ENCODE results near the gene GPR3. TPM values are rescaled to one million over a fixed set of nuclear protein-coding genes. Genes with fewer than 3 reads are reported as not detected.
"Not testable (repeated sequence)": the region's sequence is repeated elsewhere in the genome, so short reads cannot be mapped to it uniquely, and the experiment has no call there.

Gene GPR3
- total RNA-seq, 1 donor from 2014 or later, result 0.56 TPM

DNA sequence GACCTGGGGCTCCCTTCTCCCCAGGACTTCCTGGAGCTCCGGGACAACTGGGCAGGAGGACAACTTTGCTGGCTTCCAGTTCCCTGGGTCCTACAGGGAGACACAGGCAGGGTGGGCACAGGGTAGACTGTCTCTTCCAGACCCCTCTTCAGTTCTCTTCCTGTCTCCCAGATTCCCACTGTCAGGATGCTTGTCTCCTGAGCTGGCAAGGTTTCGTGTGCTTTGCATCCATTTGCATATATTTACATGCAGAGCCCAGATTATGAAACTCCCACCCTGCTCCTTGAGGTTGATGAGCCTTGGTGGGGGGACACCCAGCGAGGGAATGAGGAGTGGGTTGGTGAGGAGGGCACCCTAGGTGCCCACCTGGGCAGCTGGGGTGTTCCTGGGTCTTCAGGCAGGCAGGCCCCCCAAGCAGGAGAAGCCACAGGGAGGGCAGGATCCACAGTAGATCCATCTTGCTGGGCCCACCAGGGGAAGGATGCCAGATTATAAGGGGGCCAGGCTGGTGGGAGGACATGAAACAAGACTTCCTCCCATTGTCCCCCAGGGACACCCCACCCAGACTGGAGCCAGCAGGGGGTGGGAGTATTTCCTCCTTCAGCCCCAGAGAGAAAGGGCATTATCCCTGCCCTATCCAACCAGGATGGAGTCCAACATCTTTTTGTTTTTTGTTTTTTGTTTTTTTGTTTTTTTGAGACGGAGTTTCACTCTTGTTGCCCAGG is 17.9 kb upstream of the GPR3 start, which contains the start of gene FCN3:
Gene FCN3, minus strand, starts transcription at position 463 of the 725 bp plus-strand sequence. Its CDS starts 6 bp downstream, at position 457.
- intact Hi-C loops (cut with micrococcal nuclease), result no loop called here

DNA sequence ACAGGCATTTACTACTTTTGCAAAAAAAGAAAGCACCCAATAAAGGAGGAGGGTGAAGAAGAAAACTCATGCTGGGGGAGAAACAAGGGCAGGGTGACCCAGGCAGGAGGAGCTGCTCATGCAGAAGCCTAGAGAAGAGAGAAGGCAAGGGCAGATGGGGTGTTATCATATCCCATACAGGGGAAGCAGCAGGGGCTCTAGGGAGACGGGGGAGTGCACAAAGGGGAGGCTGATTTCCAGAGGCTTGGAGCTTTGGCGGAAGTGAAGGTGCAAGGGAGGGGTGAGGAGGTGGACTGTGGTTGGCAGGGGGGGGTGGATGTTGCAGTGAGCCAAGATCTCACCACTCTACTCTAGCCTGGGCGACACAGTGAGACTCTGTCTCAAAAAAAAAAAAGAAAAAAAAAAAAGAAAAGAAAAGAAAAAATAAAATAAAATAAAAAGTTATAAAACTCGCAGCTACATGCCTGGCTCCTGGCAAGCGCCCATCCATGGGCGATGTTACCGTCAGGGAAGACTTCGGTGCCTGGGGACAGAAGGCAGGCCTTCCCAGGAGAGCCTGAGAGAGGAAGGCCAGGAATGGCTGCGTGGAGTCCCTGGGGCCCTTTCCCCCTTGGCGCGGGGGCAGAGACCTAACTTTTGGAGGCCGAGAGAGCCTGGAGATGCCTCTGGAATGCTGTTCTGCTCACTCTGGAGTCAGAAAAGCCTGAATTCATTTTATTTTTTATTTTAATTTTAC is 14.5 kb upstream of the GPR3 start:
- intact Hi-C loops (cut with micrococcal nuclease), result no loop called here

DNA sequence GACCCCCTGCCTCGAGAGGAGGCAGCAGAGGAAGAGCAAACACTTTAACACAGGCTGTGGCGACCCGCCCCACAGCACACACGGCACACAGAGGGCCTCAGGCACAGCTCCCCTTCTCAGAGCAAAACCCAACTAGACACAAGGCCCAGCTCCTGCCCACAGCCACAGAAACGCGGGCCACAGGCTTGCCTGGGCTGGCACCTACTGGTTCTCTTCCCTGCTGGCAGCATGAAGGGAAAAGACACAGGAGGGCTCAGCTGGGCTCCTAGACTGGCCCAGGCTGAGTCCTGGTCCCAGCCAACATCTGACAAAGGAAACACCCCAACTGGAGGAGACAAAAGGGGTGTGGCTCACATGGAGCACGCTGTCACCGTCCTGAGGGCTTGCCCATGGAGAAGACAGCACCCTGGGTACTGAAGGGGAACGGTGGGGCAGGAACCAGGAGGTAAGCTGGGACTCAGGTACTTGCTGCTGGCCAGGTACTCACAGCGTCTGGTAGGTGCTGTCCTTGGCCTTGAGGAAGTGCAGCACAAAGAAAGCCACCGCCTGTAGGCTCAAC is 12.8 kb upstream of the GPR3 start:
- intact Hi-C loops (cut with micrococcal nuclease), result no loop called here

DNA sequence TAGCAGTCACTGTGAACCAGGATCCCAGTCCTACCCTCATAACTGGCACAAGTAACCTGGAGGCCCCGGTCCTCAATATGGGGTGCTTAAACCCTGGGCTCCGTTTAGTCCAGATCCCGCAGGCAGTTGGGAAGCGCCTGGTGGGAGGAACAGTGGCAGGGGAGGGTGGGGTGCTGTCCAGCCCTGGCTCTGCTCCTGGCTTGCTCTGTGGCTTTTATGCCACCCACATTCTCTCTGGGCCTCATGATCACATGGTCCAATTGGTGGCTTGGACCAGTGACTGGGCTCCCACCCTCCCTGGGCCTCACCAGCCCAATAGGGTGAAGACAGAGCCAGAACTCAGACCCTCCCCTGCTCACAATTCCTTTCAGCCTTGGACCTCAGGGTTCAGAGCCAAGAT is 12.2 kb upstream of the GPR3 start:
- intact Hi-C loops (cut with micrococcal nuclease), result no loop called here

DNA sequence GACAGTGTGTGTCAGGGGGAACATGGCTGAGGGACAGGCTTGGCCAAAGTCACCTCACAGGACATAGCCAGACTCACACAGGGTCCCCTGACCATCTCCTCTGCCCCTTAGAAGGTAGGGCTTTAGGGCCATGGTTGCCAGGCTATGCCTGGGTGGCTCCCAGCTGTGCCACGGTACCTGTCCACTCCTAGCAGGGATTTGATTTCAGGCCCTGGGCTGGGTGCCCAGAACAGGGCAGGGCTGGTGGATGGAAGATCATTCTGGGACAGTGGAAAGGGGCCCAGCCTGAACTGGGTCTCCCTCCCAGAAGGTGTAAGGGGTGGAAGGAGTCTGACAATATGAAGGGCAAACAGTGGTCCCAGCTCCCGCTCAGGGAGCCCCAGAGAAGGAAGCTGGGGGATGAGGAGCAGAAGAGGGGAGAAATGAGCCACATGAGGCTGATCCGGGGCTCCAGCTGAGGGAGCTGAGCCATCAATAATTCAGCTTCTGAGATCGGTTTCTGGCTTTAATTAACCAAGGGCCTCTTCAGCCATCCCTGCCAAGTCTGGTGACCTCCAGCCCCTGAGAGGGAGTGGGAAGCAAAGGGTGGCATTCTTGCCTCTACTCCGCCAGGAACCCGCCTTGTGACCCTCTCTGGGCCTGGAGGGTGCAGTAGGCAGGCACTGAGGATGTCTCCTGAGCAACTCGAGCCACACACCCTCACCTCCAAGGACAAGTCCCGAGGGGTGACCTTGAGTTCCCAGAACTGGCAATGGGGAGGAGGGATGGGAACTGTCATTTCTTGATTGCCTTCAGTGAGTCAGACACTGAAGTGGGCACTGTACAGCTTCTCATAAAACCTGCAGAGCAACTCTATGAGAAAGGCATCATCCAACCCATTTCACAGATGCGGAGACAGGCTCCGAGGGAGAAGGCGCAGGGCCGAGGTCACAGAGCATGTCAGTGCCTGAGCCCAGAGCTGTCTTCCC is 11.4 kb upstream of the GPR3 start:
- intact Hi-C loops (cut with micrococcal nuclease), result no loop called here

DNA sequence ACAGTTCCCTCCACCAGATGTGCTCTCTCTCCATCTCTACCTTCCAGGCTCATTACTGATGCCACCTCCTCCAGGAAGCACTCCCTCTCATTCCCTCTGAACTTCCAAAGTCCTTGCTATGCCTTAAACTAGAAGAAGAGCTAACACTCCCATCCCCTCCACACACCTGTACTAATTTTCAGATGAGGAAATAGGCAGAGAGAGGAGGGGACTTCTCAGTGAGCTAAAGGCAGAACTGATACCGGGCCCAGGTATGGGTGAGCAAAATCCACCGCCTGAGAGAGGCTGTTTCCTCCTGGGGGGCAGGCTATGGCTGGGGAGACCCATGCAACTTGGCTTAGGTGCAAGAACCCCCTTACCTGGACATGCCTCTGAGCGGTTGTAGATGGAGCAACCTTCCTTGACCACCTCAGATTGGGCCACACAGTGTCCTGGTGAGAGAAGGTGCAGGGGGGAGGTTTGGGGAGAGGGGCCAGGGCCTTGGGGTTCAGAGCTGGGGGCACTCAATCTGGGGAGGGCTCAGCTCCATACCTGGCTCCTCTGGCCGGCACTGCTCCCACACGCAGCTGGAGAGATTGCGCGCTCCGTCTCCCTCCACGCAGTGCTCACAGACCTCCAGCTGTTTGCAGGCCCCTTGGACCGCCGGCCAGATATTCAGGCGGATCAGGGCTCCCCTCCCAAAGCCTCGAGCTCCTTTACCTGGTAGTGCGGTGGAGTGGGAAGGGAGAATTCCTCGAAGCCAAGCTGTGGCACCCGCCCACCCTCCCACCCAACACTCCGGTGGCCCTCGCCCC is 10.3 kb upstream of the GPR3 start:
- intact Hi-C loops (cut with micrococcal nuclease), result no loop called here

DNA sequence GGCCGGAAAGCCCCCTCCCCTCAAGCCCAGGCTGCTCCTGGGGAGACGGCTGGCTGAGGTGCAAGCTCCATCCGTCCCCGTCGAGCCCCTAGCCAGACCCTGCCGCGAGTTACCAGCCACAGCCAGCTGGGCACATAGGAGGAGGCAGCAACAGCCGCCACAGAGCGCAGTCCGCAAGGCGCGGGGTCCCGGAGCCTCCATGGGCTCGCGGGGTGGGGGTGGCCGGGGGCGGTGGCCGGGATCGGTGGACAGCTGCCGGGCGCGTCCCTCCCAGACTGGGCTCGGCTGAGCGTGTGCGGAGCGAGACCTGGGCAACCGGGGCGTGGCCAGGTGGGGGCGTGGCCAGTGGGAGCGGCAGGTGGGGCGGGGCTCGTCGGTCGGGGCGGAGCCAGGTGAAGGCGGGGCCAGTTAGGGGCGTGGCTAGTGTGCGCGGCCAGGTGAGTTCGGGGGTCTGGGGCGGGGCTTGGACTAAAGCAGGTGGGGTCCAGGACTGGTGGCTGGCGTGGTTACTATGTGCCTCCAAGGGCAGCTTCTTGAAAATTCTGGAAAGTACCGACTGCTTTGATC is 9.3 kb upstream of the GPR3 start, which contains the start of gene CD164L2:
Gene CD164L2, minus strand, starts transcription at position 295 of the 567 bp plus-strand sequence. Its CDS starts 94 bp downstream, at position 201.
- intact Hi-C loops (cut with micrococcal nuclease), result loop anchor here (1.0 kb wide), 3 partner anchors 9 to 26 kb away; partner anchors contain the start of gene GPR3

DNA sequence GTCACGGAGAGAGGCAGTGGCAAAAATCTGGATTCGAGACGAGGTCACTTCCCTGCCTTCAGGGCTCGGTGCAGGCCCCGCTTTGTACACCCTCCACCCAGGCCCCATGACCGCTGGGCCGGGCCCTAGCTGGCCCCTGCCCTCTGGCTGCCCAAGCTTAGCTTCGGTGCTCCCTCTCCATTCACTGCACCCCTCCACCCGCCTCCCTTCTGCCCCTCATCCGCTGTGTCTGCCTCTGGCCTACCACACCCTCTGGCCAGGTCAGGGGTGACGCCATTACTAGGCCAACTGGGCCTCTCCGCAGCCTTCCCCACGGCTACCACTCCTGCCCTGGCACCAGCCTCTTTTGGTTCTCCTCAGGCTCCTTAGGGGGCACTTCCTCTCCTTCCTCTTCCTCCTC is 8.8 kb upstream of the GPR3 start:
- intact Hi-C loops (cut with micrococcal nuclease), result loop anchor here (1.0 kb wide), 3 partner anchors 9 to 26 kb away; partner anchors contain the start of gene GPR3

DNA sequence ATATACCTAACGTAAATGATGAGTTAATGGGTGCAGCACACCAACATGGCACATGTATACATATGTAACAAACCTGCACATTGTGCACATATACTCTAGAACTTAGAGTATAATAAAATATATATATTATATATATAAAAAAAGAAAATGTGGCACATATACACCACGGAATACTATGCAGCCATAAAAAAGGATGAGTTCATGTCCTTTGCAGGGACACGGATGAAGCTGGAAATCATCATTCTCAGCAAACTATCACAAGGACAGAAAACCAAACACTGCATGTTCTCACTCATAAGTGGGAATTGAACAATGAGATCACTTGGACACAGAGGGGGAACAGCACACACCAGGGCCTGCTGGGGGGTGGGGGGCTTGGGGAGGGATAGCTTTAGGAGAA is 7.6 kb upstream of the GPR3 start:
- intact Hi-C loops (cut with micrococcal nuclease), result not testable (repeated sequence)

DNA sequence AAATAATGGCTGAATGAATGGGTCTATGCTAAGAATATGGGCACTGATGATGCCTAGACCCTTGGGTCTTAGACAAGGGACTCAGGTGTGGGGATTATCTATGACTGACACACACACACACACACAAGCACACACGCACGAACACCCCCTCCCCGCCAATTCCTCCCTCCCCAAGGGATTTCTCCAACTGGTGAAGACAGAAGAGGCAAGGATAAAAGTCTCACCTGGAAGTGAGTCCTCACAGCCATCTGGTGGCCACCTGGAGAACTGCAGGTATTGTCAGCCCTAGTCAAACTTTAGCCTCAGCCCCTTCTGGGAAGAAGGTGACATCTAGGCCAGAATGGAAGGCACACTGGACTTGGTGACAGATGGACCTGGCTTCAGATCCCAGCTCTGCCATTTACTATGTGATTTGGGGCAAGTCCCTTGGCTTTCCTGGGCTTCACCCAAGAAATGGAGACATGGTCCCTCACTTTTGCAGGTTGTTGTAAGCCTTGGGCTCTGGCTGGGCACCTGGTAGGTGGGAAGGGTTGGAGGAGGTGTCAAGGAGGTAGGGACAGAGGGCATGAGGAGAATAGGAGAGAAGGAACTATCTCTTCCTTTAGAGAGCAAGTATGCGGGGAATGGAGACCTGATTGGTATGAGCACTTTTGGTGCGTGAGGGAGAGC is 4.0 kb upstream of the GPR3 start:
- intact Hi-C loops (cut with micrococcal nuclease), result loop anchor here (1.0 kb wide), 4 partner anchors 23 to 87 kb away; no protein-coding TSS in a partner anchor

DNA sequence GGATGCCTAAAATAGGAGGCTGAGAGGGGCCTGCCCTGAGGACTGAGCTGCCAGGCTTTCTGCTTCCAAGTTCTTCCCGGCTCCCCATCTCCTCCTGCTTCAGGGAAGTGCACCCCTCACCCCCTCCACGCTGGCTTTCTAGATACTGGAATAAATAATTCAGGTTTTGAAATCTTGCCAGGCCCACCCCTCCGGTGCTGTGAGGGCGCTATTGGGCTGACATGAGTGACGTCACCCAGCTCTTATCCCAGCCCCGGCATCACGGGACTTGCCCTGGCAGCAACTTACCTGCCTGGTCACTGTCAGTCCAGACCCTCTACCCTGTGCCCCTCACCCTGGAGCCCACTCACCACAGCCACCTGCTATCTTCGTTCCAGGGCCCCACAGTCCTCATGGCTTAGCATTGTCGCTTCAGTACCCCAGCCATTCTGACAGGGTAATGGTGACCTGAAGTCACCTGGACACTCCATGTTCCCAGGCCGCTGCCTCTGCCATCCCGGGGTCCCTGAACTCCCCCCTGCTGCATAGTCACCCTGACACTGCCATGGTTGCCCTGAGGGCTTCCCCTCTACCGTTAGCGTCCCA is 819 bp upstream of the GPR3 start:
- intact Hi-C loops (cut with micrococcal nuclease), result loop anchor here (1.0 kb wide), 10 partner anchors 8 to 272 kb away; partner anchors contain the start of genes CD164L2, SYTL1, TMEM222 and WDTC1

DNA sequence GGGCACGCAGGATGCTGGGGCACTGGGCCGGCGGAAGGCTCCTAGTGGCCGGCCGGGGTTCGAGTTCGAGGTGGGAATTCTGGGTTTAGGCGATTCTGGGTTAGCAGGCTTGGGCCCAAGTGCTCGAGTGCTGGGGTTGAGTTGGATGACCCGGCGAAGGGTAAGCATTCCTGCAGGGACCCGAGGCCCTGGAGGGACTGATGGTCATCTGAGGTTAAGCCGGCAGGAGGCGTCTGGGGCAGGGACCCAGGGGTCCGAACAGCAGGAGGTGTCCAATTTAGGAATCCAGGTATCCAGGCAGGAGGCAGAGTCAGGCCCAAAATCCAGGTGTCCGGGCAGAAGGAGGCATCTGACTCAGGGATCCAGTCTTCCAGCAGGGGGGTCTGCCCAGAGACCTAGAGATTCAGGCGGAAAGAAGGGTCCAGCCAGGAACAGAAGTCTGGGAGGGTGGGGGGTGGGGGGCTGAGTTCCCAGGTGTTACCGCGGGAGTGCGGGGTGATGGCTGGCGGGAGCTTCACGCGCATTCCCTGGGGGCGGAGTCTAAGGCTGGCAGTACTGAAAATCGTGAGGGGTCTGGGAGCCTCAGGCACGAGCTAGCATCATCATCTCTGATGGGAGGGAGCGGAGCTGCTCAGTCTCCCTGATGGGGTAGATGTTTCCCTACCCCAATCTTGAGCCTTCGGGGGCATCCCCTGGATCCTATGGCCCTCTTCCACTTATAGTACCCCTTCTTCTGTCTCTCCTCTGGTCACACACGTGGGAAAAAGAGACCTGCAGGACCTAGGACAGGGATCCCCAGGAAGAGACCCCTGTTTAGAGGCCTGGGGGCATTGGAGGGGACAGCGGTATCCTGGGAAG is 585 bp downstream of the GPR3 start:
- intact Hi-C loops (cut with micrococcal nuclease), result loop anchor here (1.0 kb wide), 10 partner anchors 10 to 270 kb away; partner anchors contain the start of genes CD164L2, SYTL1, TMEM222 and WDTC1

DNA sequence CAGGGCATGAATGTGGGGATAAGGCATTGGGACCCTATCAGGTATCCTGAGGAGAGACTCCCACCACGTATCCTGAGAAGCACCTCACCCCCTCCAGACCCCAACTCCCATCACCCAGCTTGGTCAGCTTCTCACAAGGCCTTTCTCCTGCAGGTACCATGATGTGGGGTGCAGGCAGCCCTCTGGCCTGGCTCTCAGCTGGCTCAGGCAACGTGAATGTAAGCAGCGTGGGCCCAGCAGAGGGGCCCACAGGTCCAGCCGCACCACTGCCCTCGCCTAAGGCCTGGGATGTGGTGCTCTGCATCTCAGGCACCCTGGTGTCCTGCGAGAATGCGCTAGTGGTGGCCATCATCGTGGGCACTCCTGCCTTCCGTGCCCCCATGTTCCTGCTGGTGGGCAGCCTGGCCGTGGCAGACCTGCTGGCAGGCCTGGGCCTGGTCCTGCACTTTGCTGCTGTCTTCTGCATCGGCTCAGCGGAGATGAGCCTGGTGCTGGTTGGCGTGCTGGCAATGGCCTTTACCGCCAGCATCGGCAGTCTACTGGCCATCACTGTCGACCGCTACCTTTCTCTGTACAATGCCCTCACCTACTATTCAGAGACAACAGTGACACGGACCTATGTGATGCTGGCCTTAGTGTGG is 1.3 kb downstream of the GPR3 start:
- intact Hi-C loops (cut with micrococcal nuclease), result no loop called here

DNA sequence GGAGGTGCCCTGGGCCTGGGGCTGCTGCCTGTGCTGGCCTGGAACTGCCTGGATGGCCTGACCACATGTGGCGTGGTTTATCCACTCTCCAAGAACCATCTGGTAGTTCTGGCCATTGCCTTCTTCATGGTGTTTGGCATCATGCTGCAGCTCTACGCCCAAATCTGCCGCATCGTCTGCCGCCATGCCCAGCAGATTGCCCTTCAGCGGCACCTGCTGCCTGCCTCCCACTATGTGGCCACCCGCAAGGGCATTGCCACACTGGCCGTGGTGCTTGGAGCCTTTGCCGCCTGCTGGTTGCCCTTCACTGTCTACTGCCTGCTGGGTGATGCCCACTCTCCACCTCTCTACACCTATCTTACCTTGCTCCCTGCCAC is 1.8 kb downstream of the GPR3 start:
- intact Hi-C loops (cut with micrococcal nuclease), result no loop called here

DNA sequence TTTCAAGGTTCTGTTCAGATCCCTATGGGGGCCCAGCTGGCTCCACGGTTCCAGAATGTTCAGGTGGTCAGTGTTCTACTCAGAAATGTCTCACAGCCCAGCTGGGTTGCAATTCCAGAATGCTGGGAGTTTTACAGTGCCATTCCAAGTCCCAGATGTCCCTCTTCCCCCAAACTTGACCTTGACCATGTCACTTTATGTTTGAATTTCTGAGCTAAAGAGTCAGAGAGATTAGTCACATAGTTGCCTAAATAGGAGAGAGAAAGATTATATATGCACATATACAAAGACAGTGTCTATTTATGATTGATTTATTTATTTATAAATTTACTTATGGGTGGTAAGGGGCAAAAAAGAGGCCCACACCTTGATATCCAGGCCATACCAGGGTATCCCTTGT is 2.5 kb downstream of the GPR3 start:
- intact Hi-C loops (cut with micrococcal nuclease), result loop anchor here (1.0 to 5.0 kb wide), 4 partner anchors 94 to 351 kb away; no protein-coding TSS in a partner anchor

DNA sequence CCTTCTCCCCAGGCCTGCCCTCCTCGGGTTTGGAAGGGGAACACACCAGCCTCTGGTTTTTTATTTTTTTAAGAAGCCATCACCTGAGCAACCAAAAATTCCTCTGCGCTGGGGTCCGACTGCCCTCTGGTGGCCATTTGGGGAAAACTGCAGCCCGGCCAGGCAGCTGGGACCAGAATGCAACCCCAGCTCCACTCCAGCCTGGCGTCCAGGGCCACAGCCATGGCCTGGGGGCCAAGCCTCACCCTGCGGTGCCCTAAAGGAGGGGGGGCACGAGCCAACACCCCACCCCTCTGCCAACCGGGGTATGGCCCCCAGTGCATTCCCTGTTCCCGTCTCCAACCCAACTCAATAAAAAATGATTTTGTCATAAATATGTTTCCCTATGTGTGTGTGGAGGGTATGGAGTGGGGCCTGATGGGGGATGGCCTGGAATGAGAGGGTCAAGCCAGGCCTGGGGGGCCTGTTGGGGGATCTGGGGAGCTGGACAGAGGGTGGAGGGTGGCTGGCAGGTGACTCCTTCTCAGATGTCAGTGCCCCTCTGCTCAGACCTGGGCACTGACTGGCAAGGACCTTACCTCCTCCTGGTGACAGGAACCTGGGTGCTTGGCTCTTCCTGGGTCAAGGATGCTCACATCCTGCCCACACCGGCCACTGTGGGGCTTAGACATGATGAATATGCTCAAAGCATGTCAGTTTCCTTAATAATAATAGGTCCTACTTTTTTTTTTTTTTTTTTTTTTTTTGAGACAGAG is 3.2 kb downstream of the GPR3 start:
- intact Hi-C loops (cut with micrococcal nuclease), result loop anchor here (1.0 to 5.0 kb wide), 4 partner anchors 94 to 351 kb away; no protein-coding TSS in a partner anchor

Measured in T-helper 1 cell treated with Interleukin-12 subunit alpha and Interleukin-12 subunit beta and Interleukin-4 antibody, amounts not matched to agents 30 ng/mL and 1 ng/mL, for 36 hours (primary cell).